H9 (cell line): ENCODE data around the gene SERINC1. TPM values are rescaled to one million over a fixed set of nuclear protein-coding genes. Genes with fewer than 3 reads are reported as not detected.

Source experiments
- DNase-seq: peaks from one replicate; pipeline ENCODE4 v3.0.0-alpha.2; 2017
- H2AFZ ChIP-seq: one replicate; pipeline ENCODE4 v1.6.1; 2013; ENCODE audit warnings: mild to moderate bottlenecking, low read length, control low read depth, moderate library complexity
- H2AK5ac ChIP-seq: 2 replicates; pipeline ENCODE4 v1.6.1; 2013; ENCODE audit warnings: low read length, control low read depth, mixed read lengths; ENCODE audit not compliant: insufficient read length
- H2BK120ac ChIP-seq: one replicate; pipeline ENCODE4 v1.6.1; 2013; ENCODE audit warnings: low read depth, mild to moderate bottlenecking, low read length, control low read depth, inconsistent platforms; ENCODE audit not compliant: poor library complexity, severe bottlenecking
- H2BK12ac ChIP-seq: 2 replicates; pipeline ENCODE4 v1.6.1; 2013; ENCODE audit warnings: low read length, control low read depth, mixed read lengths, low read depth; ENCODE audit not compliant: insufficient read length
- H2BK15ac ChIP-seq: 2 replicates; pipeline ENCODE4 v1.6.1; 2013; ENCODE audit warnings: low read depth, low read length, control low read depth
- H2BK20ac ChIP-seq: one replicate; pipeline ENCODE4 v1.6.1; 2013; ENCODE audit warnings: low read depth, mild to moderate bottlenecking, low read length, control low read depth, inconsistent platforms; ENCODE audit not compliant: poor library complexity, severe bottlenecking
- H2BK5ac ChIP-seq: 2 replicates; pipeline ENCODE4 v1.6.1; 2013; ENCODE audit warnings: low read length, control low read depth, mixed read lengths; ENCODE audit not compliant: insufficient read length
- H3K14ac ChIP-seq: 2 replicates; pipeline ENCODE4 v1.6.1; 2013; ENCODE audit warnings: low read length, control low read depth; ENCODE audit not compliant: insufficient read depth
- H3K18ac ChIP-seq: 2 replicates; pipeline ENCODE4 v1.6.1; 2013; ENCODE audit warnings: low read depth, mild to moderate bottlenecking, mixed read lengths, low read length, control low read depth; ENCODE audit not compliant: insufficient read length
- H3K23ac ChIP-seq: 2 replicates; pipeline ENCODE4 v1.6.1; 2013; ENCODE audit warnings: low read length, control low read depth, mixed read lengths, low read depth; ENCODE audit not compliant: insufficient read length
- H3K23me2 ChIP-seq: 2 replicates; pipeline ENCODE4 v1.6.1; 2013; ENCODE audit warnings: low read depth, mild to moderate bottlenecking, mixed read lengths, low read length, control low read depth; ENCODE audit not compliant: insufficient read length, poor library complexity, severe bottlenecking
- H3K27ac ChIP-seq: 2 replicates; pipeline ENCODE4 v1.5.1; 2013; ENCODE audit warnings: low read length, control low read depth, mixed read lengths, low read depth; ENCODE audit not compliant: insufficient read length
- H3K27me3 ChIP-seq: 2 replicates; pipeline ENCODE4 v1.6.1; 2013; ENCODE audit warnings: low read length, control low read depth, inconsistent platforms; ENCODE audit not compliant: insufficient read depth
- H3K4ac ChIP-seq: 2 replicates; pipeline ENCODE4 v1.6.1; 2013; ENCODE audit warnings: low read depth, mild to moderate bottlenecking, control low read depth, inconsistent platforms, low read length, moderate library complexity
- H3K4me1 ChIP-seq: 2 replicates; pipeline ENCODE4 v1.6.1; 2013; ENCODE audit warnings: low read length, control low read depth, inconsistent platforms; ENCODE audit not compliant: insufficient read depth
- H3K4me2 ChIP-seq: 2 replicates; pipeline ENCODE4 v1.6.1; 2013; ENCODE audit warnings: low read length, control low read depth, mixed read lengths; ENCODE audit not compliant: insufficient read length, insufficient read depth
- H3K56ac ChIP-seq: 2 replicates; pipeline ENCODE4 v1.6.1; 2013; ENCODE audit warnings: low read depth, mild to moderate bottlenecking, mixed read lengths, low read length, control low read depth; ENCODE audit not compliant: insufficient read length
- H3K79me1 ChIP-seq: 2 replicates; pipeline ENCODE4 v1.6.1; 2013; ENCODE audit warnings: low read depth, mild to moderate bottlenecking, moderate library complexity, low read length, control low read depth, inconsistent platforms; ENCODE audit not compliant: insufficient read depth, poor library complexity, severe bottlenecking
- H3K79me2 ChIP-seq: 2 replicates; pipeline ENCODE4 v1.6.1; 2013; ENCODE audit warnings: low read length, control low read depth, inconsistent platforms; ENCODE audit not compliant: insufficient read depth
- H3K9ac ChIP-seq: 2 replicates; pipeline ENCODE4 v1.6.1; 2013; ENCODE audit warnings: low read length, control low read depth, mixed read lengths; ENCODE audit not compliant: insufficient read length; ENCODE audit errors: extremely low read depth
- H3K9me3 ChIP-seq: one replicate; pipeline ENCODE4 v1.6.1; 2013; ENCODE audit warnings: low read depth, low read length, inconsistent platforms; ENCODE audit not compliant: control insufficient read depth
- H3T11ph ChIP-seq: one replicate; pipeline ENCODE4 v1.6.1; 2013; ENCODE audit warnings: mild to moderate bottlenecking, low read length, control low read depth, inconsistent platforms
- H4K20me1 ChIP-seq: one replicate; pipeline ENCODE4 v1.6.1; 2013; ENCODE audit not compliant: control insufficient read depth, insufficient read length, insufficient read depth
- H4K5ac ChIP-seq: 2 replicates; pipeline ENCODE4 v1.6.1; 2013; ENCODE audit warnings: low read depth, mild to moderate bottlenecking, mixed read lengths, low read length, control low read depth; ENCODE audit not compliant: insufficient read length
- H4K8ac ChIP-seq: replicated peaks from 2 replicates; pipeline ENCODE4 v1.6.1; 2013; ENCODE audit warnings: low read length, control low read depth, mixed read lengths, low read depth; ENCODE audit not compliant: insufficient read length
- H4K91ac ChIP-seq: 2 replicates; pipeline ENCODE4 v1.6.1; 2013; ENCODE audit warnings: low read depth, mild to moderate bottlenecking, moderate library complexity, mixed read lengths, low read length, control low read depth; ENCODE audit not compliant: insufficient read length
- H3K27ac Mint-ChIP-seq, 3 experiments: 2 replicates in 2 of 3; 3 replicates in 1 of 3; pipeline ENCODE4 v1.8.0; 2020 to 2021; ENCODE audit warnings: mixed read lengths in 3 of 3, mild to moderate bottlenecking in 1 of 3, moderate library complexity in 1 of 3
- H3K27me3 Mint-ChIP-seq: 2 replicates; pipeline ENCODE4 v1.8.0; 2021; ENCODE audit warnings: low read depth, mild to moderate bottlenecking, moderate library complexity, mixed read lengths
- H3K36me3 Mint-ChIP-seq, 3 experiments: 2 replicates in 2 of 3; 3 replicates in 1 of 3; pipeline ENCODE4 v1.8.0; 2020 to 2021; ENCODE audit warnings: low read depth in 3 of 3, mixed read lengths in 3 of 3; ENCODE audit not compliant: insufficient read depth in 1 of 3
- H3K4me1 Mint-ChIP-seq, 2 experiments: 2 replicates each; pipeline ENCODE4 v1.8.0; 2020; ENCODE audit warnings: mixed read lengths in 2 of 2
- H3K4me3 Mint-ChIP-seq, 2 experiments: 2 replicates in 1 of 2; 3 replicates in 1 of 2; pipeline ENCODE4 v1.8.0; 2020 to 2021; ENCODE audit warnings: mild to moderate bottlenecking in 2 of 2, mixed read lengths in 2 of 2, moderate library complexity in 1 of 2
- H3K9me3 Mint-ChIP-seq, 2 experiments: 2 replicates in 1 of 2; 3 replicates in 1 of 2; pipeline ENCODE4 v1.8.0; 2020; ENCODE audit warnings: mild to moderate bottlenecking in 2 of 2, mixed read lengths in 2 of 2, moderate library complexity in 1 of 2
- WGBS: extraction: QIAGEN DNeasy Blood & Tissue Kit; methylation state at CpG from one replicate; pipeline ENCODE4 v1.1.7; 2013; ENCODE audit warnings: missing lambda C conversion rate, low lambda C conversion rate, mixed read lengths; ENCODE audit not compliant: insufficient read length; ENCODE audit errors: extremely low coverage; 5-methylcytosine and 5-hydroxymethylcytosine counted together
- total RNA-seq: library from RNA; stranded (reverse); gene quantifications from 2 replicates; pipeline ENCODE4 v1.2.1, GENCODE V29; 2021
- TF ChIP-seq, protein P1 (sequence below): fragments of 200-600 bp; sonication (generic); conservative IDR thresholded peaks from 3 replicates; pipeline ENCODE4 v1.8.0; 2021; ENCODE audit warnings: antibody characterized with exemption, mild to moderate bottlenecking

SERINC1 gene
- total RNA-seq, 1 experiment from 2014 or later: 48.4 TPM

DNA sequence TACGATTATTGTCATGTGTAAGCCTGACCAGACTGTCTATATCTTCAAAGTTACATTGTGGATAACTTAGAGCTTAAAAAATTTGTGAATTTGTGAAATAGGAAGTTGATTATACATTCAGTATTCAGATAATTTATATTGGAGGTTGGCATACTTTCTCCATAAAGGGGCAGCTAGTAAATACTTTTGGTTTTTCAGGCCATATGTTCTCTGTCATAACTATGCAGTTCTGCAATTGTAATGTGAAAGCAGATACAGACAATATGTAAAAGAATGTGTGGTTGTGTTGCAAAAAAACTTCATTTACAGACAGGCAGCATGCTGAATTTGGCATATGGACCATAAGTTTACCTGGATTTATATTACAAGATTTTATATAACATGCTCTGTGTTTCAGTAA is 42.8 kb downstream of the SERINC1 start:
- Histone ChIP-seq H2BK5ac (no peak overlapping the region), H3K9me3 (no peaks in the 10 kb centered on the region), H3K56ac (no peak overlapping the region), H3K4me1 (no peaks in the 10 kb centered on the region), H3K9ac (no peak overlapping the region), H3K4ac (no peak overlapping the region), H3K4me2 (no peak overlapping the region), H2BK120ac (no peak overlapping the region), H2BK20ac (no peak overlapping the region), H4K20me1 (no peaks in the 10 kb centered on the region), H3K27ac (no peak overlapping the region), H2AK5ac (no peak overlapping the region), H3K23ac (no peak overlapping the region), H3K18ac (no peak overlapping the region), H3T11ph (no peak overlapping the region), H3K27me3 (no peaks in the 10 kb centered on the region), H4K5ac (no peak overlapping the region), H2AFZ (no peak overlapping the region), H3K79me1 (no peaks in the 10 kb centered on the region), H2BK15ac (no peak overlapping the region), H2BK12ac (no peak overlapping the region), H4K8ac (no peak overlapping the region), H4K91ac (no peak overlapping the region), H3K23me2 (no peaks in the 10 kb centered on the region), H3K79me2 (no peaks in the 10 kb centered on the region), H3K14ac (no peak overlapping the region)
- Mint-ChIP-seq H3K4me3 (no peak overlapping the region), H3K9me3 (no peaks in the 10 kb centered on the region), H3K27me3 (no peaks in the 10 kb centered on the region), H3K4me1 (no peaks in the 10 kb centered on the region), H3K27ac (no peak overlapping the region), H3K36me3 (peaks cover 12 to 64% (median 50%) of the 10 kb centered on the region in 3 experiments; a peak in 6 of 7 replicates)
- no peak for DNase-seq
- TF ChIP-seq, protein P1, sequence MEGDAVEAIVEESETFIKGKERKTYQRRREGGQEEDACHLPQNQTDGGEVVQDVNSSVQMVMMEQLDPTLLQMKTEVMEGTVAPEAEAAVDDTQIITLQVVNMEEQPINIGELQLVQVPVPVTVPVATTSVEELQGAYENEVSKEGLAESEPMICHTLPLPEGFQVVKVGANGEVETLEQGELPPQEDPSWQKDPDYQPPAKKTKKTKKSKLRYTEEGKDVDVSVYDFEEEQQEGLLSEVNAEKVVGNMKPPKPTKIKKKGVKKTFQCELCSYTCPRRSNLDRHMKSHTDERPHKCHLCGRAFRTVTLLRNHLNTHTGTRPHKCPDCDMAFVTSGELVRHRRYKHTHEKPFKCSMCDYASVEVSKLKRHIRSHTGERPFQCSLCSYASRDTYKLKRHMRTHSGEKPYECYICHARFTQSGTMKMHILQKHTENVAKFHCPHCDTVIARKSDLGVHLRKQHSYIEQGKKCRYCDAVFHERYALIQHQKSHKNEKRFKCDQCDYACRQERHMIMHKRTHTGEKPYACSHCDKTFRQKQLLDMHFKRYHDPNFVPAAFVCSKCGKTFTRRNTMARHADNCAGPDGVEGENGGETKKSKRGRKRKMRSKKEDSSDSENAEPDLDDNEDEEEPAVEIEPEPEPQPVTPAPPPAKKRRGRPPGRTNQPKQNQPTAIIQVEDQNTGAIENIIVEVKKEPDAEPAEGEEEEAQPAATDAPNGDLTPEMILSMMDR: no peak
- WGBS: no CpG with 5 or more reads among the region's 1 CpG
